ENCODE measurements around the gene INSL6. TPM values are rescaled to one million over a fixed set of nuclear protein-coding genes. Genes with fewer than 3 reads are reported as not detected.

Gene INSL6
- total RNA-seq, 1 experiment from 2014 or later = not detected

DNA sequence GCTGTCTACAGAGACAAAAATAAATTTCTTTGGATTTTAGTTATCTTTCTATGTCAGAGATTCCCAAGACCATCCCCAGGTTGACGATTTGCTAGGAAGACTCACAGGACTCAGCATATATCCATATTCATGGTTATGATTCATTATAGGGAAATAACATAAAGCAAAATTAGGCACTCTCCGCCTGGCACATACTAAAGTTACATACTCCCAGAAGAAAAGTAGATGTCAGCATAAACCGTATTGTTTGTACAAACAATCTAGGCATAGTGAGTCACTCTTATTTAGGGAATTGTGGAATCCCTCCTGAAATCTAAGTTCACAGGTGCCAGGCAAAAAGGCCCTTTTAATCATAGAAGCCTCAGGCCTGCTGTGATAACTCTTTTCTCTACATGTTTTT is 62.9 kb downstream of the INSL6 start (continued):
- TF ChIP-seq, protein P1, sequence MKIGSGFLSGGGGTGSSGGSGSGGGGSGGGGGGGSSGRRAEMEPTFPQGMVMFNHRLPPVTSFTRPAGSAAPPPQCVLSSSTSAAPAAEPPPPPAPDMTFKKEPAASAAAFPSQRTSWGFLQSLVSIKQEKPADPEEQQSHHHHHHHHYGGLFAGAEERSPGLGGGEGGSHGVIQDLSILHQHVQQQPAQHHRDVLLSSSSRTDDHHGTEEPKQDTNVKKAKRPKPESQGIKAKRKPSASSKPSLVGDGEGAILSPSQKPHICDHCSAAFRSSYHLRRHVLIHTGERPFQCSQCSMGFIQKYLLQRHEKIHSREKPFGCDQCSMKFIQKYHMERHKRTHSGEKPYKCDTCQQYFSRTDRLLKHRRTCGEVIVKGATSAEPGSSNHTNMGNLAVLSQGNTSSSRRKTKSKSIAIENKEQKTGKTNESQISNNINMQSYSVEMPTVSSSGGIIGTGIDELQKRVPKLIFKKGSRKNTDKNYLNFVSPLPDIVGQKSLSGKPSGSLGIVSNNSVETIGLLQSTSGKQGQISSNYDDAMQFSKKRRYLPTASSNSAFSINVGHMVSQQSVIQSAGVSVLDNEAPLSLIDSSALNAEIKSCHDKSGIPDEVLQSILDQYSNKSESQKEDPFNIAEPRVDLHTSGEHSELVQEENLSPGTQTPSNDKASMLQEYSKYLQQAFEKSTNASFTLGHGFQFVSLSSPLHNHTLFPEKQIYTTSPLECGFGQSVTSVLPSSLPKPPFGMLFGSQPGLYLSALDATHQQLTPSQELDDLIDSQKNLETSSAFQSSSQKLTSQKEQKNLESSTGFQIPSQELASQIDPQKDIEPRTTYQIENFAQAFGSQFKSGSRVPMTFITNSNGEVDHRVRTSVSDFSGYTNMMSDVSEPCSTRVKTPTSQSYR (CRISPR knock-in tag; IDR thresholded peaks at IDR 0.05) = no peak
- no peak for TF ChIP-seq SMAD3 (CRISPR knock-in tag; IDR thresholded peaks at IDR 0.05; ENCODE audit: borderline replicate concordance)

DNA sequence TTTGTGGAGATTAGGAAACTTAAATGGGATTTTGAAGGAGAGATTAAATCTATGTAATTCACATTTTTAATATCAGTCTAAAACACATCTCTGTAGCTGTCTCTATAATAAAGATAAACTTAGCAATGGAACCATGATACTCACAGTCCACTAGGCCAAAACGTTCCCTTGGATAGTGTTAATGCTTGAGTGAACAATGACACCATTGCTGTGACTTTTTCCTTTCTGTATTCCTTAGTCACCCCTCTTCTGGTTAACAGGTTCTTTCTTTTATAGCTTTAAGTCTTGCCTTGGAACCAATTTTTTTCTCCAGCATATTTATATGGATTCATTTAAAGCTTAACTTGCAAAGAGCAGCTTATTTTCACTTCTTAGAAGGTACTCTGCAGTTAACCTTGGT is 63.3 kb downstream of the INSL6 start:
- Mint-ChIP-seq H3K4me1 (no peaks in the 10 kb centered on the region), H3K27ac (no peak overlapping the region), H3K36me3 (no peaks in the 10 kb centered on the region), H3K9me3 (no peaks in the 10 kb centered on the region), H3K27me3 (ENCODE audit: low read depth) (no peaks in the 10 kb centered on the region), H3K4me3 (no peak overlapping the region)
- ChIA-PET POLR2A (no interaction called here), CTCF (no interaction called here)
- ATAC-seq = no peak
- TF ChIP-seq, protein P2, sequence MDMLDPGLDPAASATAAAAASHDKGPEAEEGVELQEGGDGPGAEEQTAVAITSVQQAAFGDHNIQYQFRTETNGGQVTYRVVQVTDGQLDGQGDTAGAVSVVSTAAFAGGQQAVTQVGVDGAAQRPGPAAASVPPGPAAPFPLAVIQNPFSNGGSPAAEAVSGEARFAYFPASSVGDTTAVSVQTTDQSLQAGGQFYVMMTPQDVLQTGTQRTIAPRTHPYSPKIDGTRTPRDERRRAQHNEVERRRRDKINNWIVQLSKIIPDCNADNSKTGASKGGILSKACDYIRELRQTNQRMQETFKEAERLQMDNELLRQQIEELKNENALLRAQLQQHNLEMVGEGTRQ (CRISPR knock-in tag; IDR thresholded peaks at IDR 0.05) = no peak
- TF ChIP-seq ZNF416 (CRISPR knock-in tag; IDR thresholded peaks at IDR 0.05) (no peak), FOXK1 (CRISPR knock-in tag; IDR thresholded peaks at IDR 0.05) (no peak), ZNF317 (CRISPR knock-in tag; IDR thresholded peaks at IDR 0.05; ENCODE audit: borderline replicate concordance, low read depth) (no peak), AR (CRISPR knock-in tag; IDR thresholded peaks at IDR 0.05) (no peak), CBFB (CRISPR knock-in tag; IDR thresholded peaks at IDR 0.05; ENCODE audit: low read depth) (no peak)
- no peak for DNase-seq (ENCODE audit: low spot score)

GRCh38 chr9:5113994-5114748 is 71.3 kb downstream of the INSL6 start:
- Mint-ChIP-seq H3K4me1 (no peaks in the 10 kb centered on the region), H3K36me3 (peaks cover 5% of the 10 kb centered on the region; the same call in 1 of the 2 replicates), H3K27ac (no peak overlapping the region), H3K27me3 (ENCODE audit: low read depth) (no peaks in the 10 kb centered on the region), H3K9me3 (peaks cover 10% of the 10 kb centered on the region), H3K4me3 (no peak overlapping the region)
- DNase-seq (ENCODE audit: low spot score) (no peak), ATAC-seq (no peak)
- no peak for TF ChIP-seq NFYB (CRISPR knock-in tag; conservative IDR thresholded peaks at IDR 0.05; ENCODE audit: low read depth)
- TF ChIP-seq ZNF671 (CRISPR knock-in tag; IDR thresholded peaks at IDR 0.05) = no peak
- TF ChIP-seq, protein P2 (CRISPR knock-in tag; IDR thresholded peaks at IDR 0.05) = no peak
- no peak for TF ChIP-seq NR3C1 (CRISPR knock-in tag; conservative IDR thresholded peaks at IDR 0.05; ENCODE audit: low read depth)
- CTCF ChIA-PET = no interaction called here
- POLR2A ChIA-PET = no interaction called here

Other genes with a start within 250 kb of the INSL6 start
- 2.0 to 3.3 TPM (median 2.4 TPM) in 3 replicates for gene JAK2, start 200.4 kb downstream of the INSL6 start, total RNA-seq (2021)
- not detected in 3 replicates for gene INSL4, start 45.8 kb upstream of the INSL6 start, total RNA-seq (2021)
- gene RLN2, start 119.1 kb upstream of the INSL6 start, total RNA-seq (2021) = 4.0 to 4.7 TPM (median 4.3 TPM) in 3 replicates
- 0.66 to 0.89 TPM (median 0.87 TPM) in 3 replicates for gene RLN1, start 154.2 kb upstream of the INSL6 start, total RNA-seq (2021)

Data from WTC11 (cell line).